Activated CD8-positive, alpha-beta memory T cell treated with anti-CD3 and anti-CD28 coated beads, Interleukin-2, amount 50 U/mL, for 4 hours (primary cell): ENCODE measurements around the gene SPAG7.

Source experiments
- DNase-seq: peaks from one replicate; pipeline ENCODE4 v3.0.0-alpha.2; 2020

The SPAG7 gene

GRCh38 chr17:4967539-4968485 lies at the start of gene SPAG7:
Gene SPAG7 (minus strand): TSS chr17:4967817. CDS start chr17:4967804, 13 bp downstream.
- peak; percentile 90 for DNase-seq

- DNase-seq = no peak
These were observed 46.7 kb upstream of the SPAG7 start for GRCh38 chr17:5014357-5014756.

GRCh38 chr17:5011928-5012327 lies 44.3 kb upstream of the SPAG7 start:
- no peak for DNase-seq

- DNase-seq = no peak
These were observed 35.7 kb upstream of the SPAG7 start for GRCh38 chr17:5003214-5003867.

- DNase-seq = no peak
These were observed 34.6 kb upstream of the SPAG7 start for GRCh38 chr17:5002121-5002788.

- no peak for DNase-seq
These were observed 32.6 kb upstream of the SPAG7 start for GRCh38 chr17:5000237-5000639.

- DNase-seq = no peak
These were observed 31.9 kb upstream of the SPAG7 start for GRCh38 chr17:4999430-5000093.

- DNase-seq = no peak
These were observed 31.3 kb upstream of the SPAG7 start for GRCh38 chr17:4998732-4999429.

GRCh38 chr17:4998027-4998731 lies 30.6 kb upstream of the SPAG7 start:
- DNase-seq = peak; percentile 34

- DNase-seq = peak; percentile 91
These were observed 29.8 kb upstream of the SPAG7 start, which contains the start of the genes INCA1 and KIF1C for GRCh38 chr17:4997302-4998026. Gene INCA1 (minus strand): TSS chr17:4997522. CDS start chr17:4994437, 3,085 bp downstream. Gene KIF1C (plus strand): TSS chr17:4997950. CDS start chr17:5000247, 2,297 bp downstream.

GRCh38 chr17:4994081-4994595 lies 26.5 kb upstream of the SPAG7 start:
- no peak for DNase-seq

- DNase-seq = no peak
These were observed 20.4 kb upstream of the SPAG7 start for GRCh38 chr17:4987767-4988567.

- peak; percentile 91 for DNase-seq
These were observed 19.5 kb upstream of the SPAG7 start, which contains the start of gene CAMTA2 for GRCh38 chr17:4986951-4987766. Gene CAMTA2 (minus strand): TSS chr17:4987675. CDS start chr17:4986222, 1,453 bp downstream.

GRCh38 chr17:4986403-4986802 lies 18.8 kb upstream of the SPAG7 start:
- DNase-seq = no peak

GRCh38 chr17:4982305-4982704 lies 14.7 kb upstream of the SPAG7 start:
- DNase-seq = no peak

- no peak for DNase-seq
These were observed 13.1 kb upstream of the SPAG7 start for GRCh38 chr17:4980644-4981216.

- no peak for DNase-seq
These were observed 11.1 kb upstream of the SPAG7 start for GRCh38 chr17:4978726-4979125.

- DNase-seq = no peak
These were observed 6.6 kb upstream of the SPAG7 start for GRCh38 chr17:4974115-4974670.
